A673 (cell line): ENCODE data around the gene LITAFD.

ENCODE experiments used
- EZH2 ChIP-seq: fragments of 200-600 bp; sonication (generic); IDR thresholded peaks from 2 replicates; pipeline ENCODE4 v1.6.1; 2017; ENCODE audit warnings: borderline replicate concordance, low read depth, mild to moderate bottlenecking, mixed read lengths, antibody characterized with exemption, low read length; ENCODE audit not compliant: poor library complexity, severe bottlenecking
- TF ChIP-seq, protein P1 (sequence below): fragments of 300-800, 200-600 bp; sonication (generic); conservative IDR thresholded peaks from 2 replicates; pipeline ENCODE4 v1.5.1; 2017; ENCODE audit warnings: low read depth, mild to moderate bottlenecking, antibody characterized with exemption, low read length, moderate library complexity, mixed read lengths

DNA sequence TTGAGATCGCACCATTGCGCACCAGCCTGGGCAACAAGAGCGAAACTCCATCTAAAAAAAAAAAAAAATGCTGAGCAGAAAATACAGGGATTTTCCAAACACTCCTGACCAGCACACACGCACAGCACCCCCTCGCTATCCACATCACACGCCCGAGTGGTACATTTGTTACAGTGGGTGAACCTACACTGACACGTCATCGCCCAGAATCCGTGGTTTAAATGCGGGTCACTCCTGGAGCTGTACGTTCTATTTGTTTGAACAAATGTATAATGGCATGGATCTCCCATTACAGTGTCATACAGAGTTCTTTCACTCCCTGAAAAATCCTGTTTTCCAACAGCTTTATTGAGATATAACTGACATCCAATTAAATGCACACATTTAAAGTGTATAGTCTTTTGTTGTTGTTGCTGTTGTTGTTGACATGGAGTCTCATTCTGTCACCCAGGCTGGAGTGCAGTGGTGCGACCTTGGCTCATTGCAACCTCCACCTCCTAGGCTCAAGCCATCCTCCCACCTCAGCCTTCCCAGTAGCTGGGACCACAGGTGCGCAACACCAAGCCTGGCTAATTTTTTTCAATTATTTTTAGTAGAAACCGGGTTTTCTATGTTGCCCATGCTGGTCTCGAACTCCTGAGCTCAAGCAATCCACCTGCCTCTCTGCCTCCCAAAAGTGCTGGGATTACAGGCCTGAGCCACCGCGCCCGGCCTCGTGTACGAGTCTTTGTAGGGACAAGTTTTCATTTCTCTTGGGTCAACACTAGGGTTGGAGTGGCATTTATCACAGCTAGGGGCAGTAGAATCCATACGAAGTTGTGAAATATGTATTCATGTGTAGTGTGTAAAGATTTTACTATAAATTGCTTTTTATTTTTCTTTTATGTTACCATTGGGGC, 8.9 kb upstream of the LITAFD start:
- no peak for TF ChIP-seq EZH2
- TF ChIP-seq, protein P1, sequence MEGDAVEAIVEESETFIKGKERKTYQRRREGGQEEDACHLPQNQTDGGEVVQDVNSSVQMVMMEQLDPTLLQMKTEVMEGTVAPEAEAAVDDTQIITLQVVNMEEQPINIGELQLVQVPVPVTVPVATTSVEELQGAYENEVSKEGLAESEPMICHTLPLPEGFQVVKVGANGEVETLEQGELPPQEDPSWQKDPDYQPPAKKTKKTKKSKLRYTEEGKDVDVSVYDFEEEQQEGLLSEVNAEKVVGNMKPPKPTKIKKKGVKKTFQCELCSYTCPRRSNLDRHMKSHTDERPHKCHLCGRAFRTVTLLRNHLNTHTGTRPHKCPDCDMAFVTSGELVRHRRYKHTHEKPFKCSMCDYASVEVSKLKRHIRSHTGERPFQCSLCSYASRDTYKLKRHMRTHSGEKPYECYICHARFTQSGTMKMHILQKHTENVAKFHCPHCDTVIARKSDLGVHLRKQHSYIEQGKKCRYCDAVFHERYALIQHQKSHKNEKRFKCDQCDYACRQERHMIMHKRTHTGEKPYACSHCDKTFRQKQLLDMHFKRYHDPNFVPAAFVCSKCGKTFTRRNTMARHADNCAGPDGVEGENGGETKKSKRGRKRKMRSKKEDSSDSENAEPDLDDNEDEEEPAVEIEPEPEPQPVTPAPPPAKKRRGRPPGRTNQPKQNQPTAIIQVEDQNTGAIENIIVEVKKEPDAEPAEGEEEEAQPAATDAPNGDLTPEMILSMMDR, result peak; percentile 31; the same call in 1 of the 2 replicates
